CD14-positive monocyte (primary cell): ENCODE measurements around the gene CIB2. TPM values are rescaled to one million over a fixed set of nuclear protein-coding genes. Genes with fewer than 3 reads are reported as not detected.

Experiments used
- DNase-seq, 3 donors: peaks; one replicate each; pipeline ENCODE4 v3.0.0-alpha.2; 2011 to 2022
- H2AFZ ChIP-seq: 2 replicates; pipeline ENCODE4 v1.6.0; 2012; ENCODE audit warnings: mild to moderate bottlenecking, low read depth, low read length, inconsistent platforms; ENCODE audit not compliant: insufficient read depth, poor library complexity, severe bottlenecking
- H3K27ac ChIP-seq, 2 donors: 1 replicate in 1 of 2; 2 replicates in 1 of 2; pipeline ENCODE4 v1.5.1; 2012 to 2013; ENCODE audit warnings: low read length in 2 of 2, control low read depth in 1 of 2, inconsistent platforms in 1 of 2, low read depth in 1 of 2, mild to moderate bottlenecking in 1 of 2
- H3K27me3 ChIP-seq, 2 donors: one replicate each; pipeline versions ENCODE4 v1.6.0 to v1.6.1; 2011 to 2013; ENCODE audit warnings: low read length in 2 of 2; ENCODE audit not compliant: control insufficient read depth in 2 of 2, insufficient read depth in 2 of 2
- H3K36me3 ChIP-seq, 2 donors: replicated peaks in 1 of 2; 1 replicate in 1 of 2; 2 replicates in 1 of 2; pipeline versions ENCODE4 v1.5.1 to v1.6.1; 2012 to 2013; ENCODE audit warnings: low read length in 2 of 2, control low read depth in 1 of 2, inconsistent platforms in 1 of 2, mild to moderate bottlenecking in 1 of 2; ENCODE audit not compliant: insufficient read depth in 2 of 2, control insufficient read depth in 1 of 2
- H3K4me1 ChIP-seq, 2 donors: 1 replicate in 1 of 2; 2 replicates in 1 of 2; pipeline versions ENCODE4 v1.5.1 to v1.6.1; 2012 to 2013; ENCODE audit warnings: low read length in 2 of 2, control low read depth in 1 of 2, inconsistent platforms in 1 of 2, mild to moderate bottlenecking in 1 of 2, moderate library complexity in 1 of 2; ENCODE audit not compliant: insufficient read depth in 2 of 2, control insufficient read depth in 1 of 2
- H3K4me2 ChIP-seq: replicated peaks from 2 replicates; pipeline ENCODE3; 2012; ENCODE audit warnings: low read length, moderate library complexity, mild to moderate bottlenecking; ENCODE audit not compliant: poor library complexity, severe bottlenecking; ENCODE audit errors: extremely low read depth
- H3K4me3 ChIP-seq, 3 experiments: fragments of 200-600 bp in 1 of 3; sonication (generic) in 1 of 3; replicated peaks in 1 of 3; 1 replicate in 2 of 3; 2 replicates in 1 of 3; pipeline ENCODE4 v1.5.1; 2011 to 2013; ENCODE audit warnings: low read length in 3 of 3, mild to moderate bottlenecking in 3 of 3, control low read depth in 2 of 3, low read depth in 2 of 3, inconsistent platforms in 1 of 3, moderate library complexity in 1 of 3
- H3K79me2 ChIP-seq: 2 replicates; pipeline ENCODE4 v1.6.0; 2012; ENCODE audit warnings: mild to moderate bottlenecking, control low read depth, inconsistent platforms, low read length, moderate library complexity; ENCODE audit not compliant: insufficient read depth
- H3K9ac ChIP-seq: 2 replicates; pipeline ENCODE4 v1.6.0; 2017; ENCODE audit warnings: low read length, mild to moderate bottlenecking; ENCODE audit not compliant: insufficient read depth, poor library complexity, severe bottlenecking
- H3K9me3 ChIP-seq, 2 donors: replicated peaks in 1 of 2; 1 replicate in 1 of 2; 2 replicates in 1 of 2; pipeline versions ENCODE4 v1.5.1 to v1.6.1; 2012 to 2013; ENCODE audit warnings: low read length in 2 of 2, control low read depth in 1 of 2; ENCODE audit not compliant: control insufficient read depth in 1 of 2, insufficient read depth in 1 of 2
- H4K20me1 ChIP-seq: 2 replicates; pipeline ENCODE4 v1.6.0; 2012; ENCODE audit warnings: mild to moderate bottlenecking, low read length, control low read depth, moderate library complexity; ENCODE audit not compliant: insufficient read depth
- H3K27ac Mint-ChIP-seq, 7 donors: one replicate each; pipeline ENCODE4 v1.8.0; 2020; ENCODE audit warnings: mild to moderate bottlenecking in 7 of 7, mixed read lengths in 7 of 7, moderate library complexity in 6 of 7, inconsistent platforms in 2 of 7
- H3K27me3 Mint-ChIP-seq, 3 donors: one replicate each; pipeline ENCODE4 v1.8.0; 2021 to 2022; ENCODE audit warnings: low read depth in 3 of 3, mild to moderate bottlenecking in 3 of 3, mixed read lengths in 3 of 3, moderate library complexity in 3 of 3, inconsistent platforms in 1 of 3
- H3K36me3 Mint-ChIP-seq, 2 donors: one replicate each; pipeline ENCODE4 v1.8.0; 2020; ENCODE audit warnings: mixed read lengths in 2 of 2, inconsistent platforms in 1 of 2, mild to moderate bottlenecking in 1 of 2
- H3K4me1 Mint-ChIP-seq: one replicate; pipeline ENCODE4 v1.8.0; 2020; ENCODE audit warnings: mild to moderate bottlenecking, mixed read lengths
- H3K4me3 Mint-ChIP-seq, 2 donors: one replicate each; pipeline ENCODE4 v1.8.0; 2020; ENCODE audit warnings: mild to moderate bottlenecking in 2 of 2, mixed read lengths in 2 of 2, moderate library complexity in 1 of 2
- H3K9me3 Mint-ChIP-seq, 7 donors: one replicate each; pipeline ENCODE4 v1.8.0; 2020 to 2022; ENCODE audit warnings: mixed read lengths in 7 of 7, mild to moderate bottlenecking in 6 of 7, moderate library complexity in 6 of 7, inconsistent platforms in 2 of 7
- CTCF ChIP-seq: fragments of 200-600 bp; IDR thresholded peaks from one replicate; pipeline ENCODE4 v1.8.0; 2022; ENCODE audit warnings: antibody characterized with exemption, mild to moderate bottlenecking
- WGBS: methylation state at CpG from one replicate; pipeline ENCODE4 v1.1.5; 2013; ENCODE audit warnings: missing lambda C conversion rate; ENCODE audit not compliant: insufficient coverage; 5-methylcytosine and 5-hydroxymethylcytosine counted together
- intact Hi-C, 2 donors: fragments of 100-400 bp; cut with micrococcal nuclease; formaldehyde crosslinking; loops; one replicate each; pipeline versions ENCODE4 v1.15.0 to v1.15.1; 2023
- polyA plus RNA-seq, 3 donors: library from polyadenylated mRNA; depleted of rRNA in 1 of 3; unstranded in 2 of 3; stranded (reverse) in 1 of 3; fragments of 300-500 nt in 2 of 3; fragments of >200 nt in 1 of 3; fragmentation: Illumina TruSeq in 2 of 3; gene quantifications; 1 replicate in 2 of 3; 2 replicates in 1 of 3; pipeline ENCODE4 v1.2.3, GENCODE V29; 2012 to 2021

CIB2 gene
- polyA plus RNA-seq, 3 donors = 0.43 to 0.75 (median 0.51) TPM

GRCh38 chr15:78108300-78109084 is 22.8 kb downstream of the CIB2 start:
- Mint-ChIP-seq H3K36me3 (no peaks in the 10 kb centered on the region), H3K9me3 (no peaks in the 10 kb centered on the region), H3K4me1 (peaks cover 16% of the 10 kb centered on the region), H3K27me3 (peaks cover 0 to 3% (median 2%) of the 10 kb centered on the region in 3 donors), H3K4me3 (no peak overlapping the region), H3K27ac (no peak overlapping the region)
- no peak overlapping the region for H3K9ac ChIP-seq
- no peak overlapping the region for H3K4me3 ChIP-seq
- H4K20me1 ChIP-seq = no peaks in the 10 kb centered on the region
- intact Hi-C loops = loop anchor here (2.0 kb wide), 2 partner anchors 108 to 150 kb away; no protein-coding TSS in a partner anchor
- DNase-seq = peak; percentile 84 to 89 (median 84)
- TF ChIP-seq CTCF = peak; percentile 92
- H2AFZ ChIP-seq = no peak overlapping the region
- H3K4me2 ChIP-seq = no peak overlapping the region
- no peaks in the 10 kb centered on the region for H3K9me3 ChIP-seq
- no peak overlapping the region for H3K27ac ChIP-seq
- peaks cover 5 to 6% of the 10 kb centered on the region in 2 donors for H3K4me1 ChIP-seq
- WGBS = 33% methylated on average over 11 of the region's 11 CpGs
- H3K79me2 ChIP-seq = no peaks in the 10 kb centered on the region
- H3K27me3 ChIP-seq = no peaks in the 10 kb centered on the region
- no peaks in the 10 kb centered on the region for H3K36me3 ChIP-seq

DNA sequence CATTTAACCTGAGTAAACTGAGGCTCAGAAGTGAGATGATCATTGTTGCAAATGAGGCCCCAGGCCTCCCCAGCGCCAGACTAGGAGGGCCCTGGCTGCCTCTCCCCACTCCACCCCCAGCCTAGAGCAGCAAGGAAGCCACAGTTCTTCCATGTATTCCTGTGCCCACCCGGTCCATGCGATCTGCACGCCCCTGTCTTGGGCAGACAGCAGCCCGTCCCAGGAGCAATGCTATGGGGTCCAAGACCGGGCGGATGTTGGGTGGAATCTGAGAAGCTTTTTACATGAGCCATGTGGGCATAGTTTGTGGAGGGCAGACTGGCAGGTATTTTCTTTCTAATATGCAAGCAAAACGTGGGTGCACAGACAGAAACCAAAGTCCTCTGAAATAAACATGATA is 23.8 kb downstream of the CIB2 start:
- TF ChIP-seq CTCF = no peak
- no peak overlapping the region for H3K4me3 Mint-ChIP-seq
- Histone ChIP-seq H2AFZ (no peak overlapping the region), H3K36me3 (no peaks in the 10 kb centered on the region), H3K9me3 (no peaks in the 10 kb centered on the region), H3K4me3 (no peak overlapping the region), H4K20me1 (no peaks in the 10 kb centered on the region), H3K4me1 (peaks cover 11 to 14% of the 10 kb centered on the region in 2 donors), H3K27ac (no peak overlapping the region), H3K79me2 (no peaks in the 10 kb centered on the region), H3K4me2 (no peak overlapping the region), H3K27me3 (no peaks in the 10 kb centered on the region), H3K9ac (no peak overlapping the region)
- no peaks in the 10 kb centered on the region for H3K9me3 Mint-ChIP-seq
- H3K27me3 Mint-ChIP-seq = peaks cover 0 to 3% (median 2%) of the 10 kb centered on the region in 3 donors
- H3K27ac Mint-ChIP-seq = no peak overlapping the region
- 91% methylated on average over 5 of the region's 8 CpGs for WGBS
- no peak for DNase-seq
- no peaks in the 10 kb centered on the region for H3K36me3 Mint-ChIP-seq
- H3K4me1 Mint-ChIP-seq = peaks cover 20% of the 10 kb centered on the region
- intact Hi-C loops = no loop called here
